AG04449 (cell line): ENCODE results near the gene BCORL1.

Source experiments
- CTCF ChIA-PET: fragments of 350-600 bp; formaldehyde crosslinking; extraction: SDS; loops from one replicate; lab custom pipeline; 2021; ENCODE audit warnings: antibody characterized with exemption; lab: Yijun Ruan, JAX
- POLR2A ChIA-PET: fragments of 400-600, 350-600 bp; formaldehyde crosslinking; extraction: SDS; loops from one replicate; lab custom pipeline; 2020; ENCODE audit warnings: antibody characterized with exemption, inconsistent platforms; lab: Yijun Ruan, JAX
- DNase-seq: peaks from one replicate; pipeline ENCODE4 v3.0.0-alpha.2; 2010; ENCODE audit warnings: low read depth, low spot score
- H3K4me3 ChIP-seq: 2 replicates; pipeline ENCODE4 v1.5.1; 2011; ENCODE audit warnings: low read depth, mild to moderate bottlenecking, control low read depth, low read length
- CTCF ChIP-seq: IDR thresholded peaks from one replicate; pipeline ENCODE4 v1.5.1; 2011; ENCODE audit warnings: mild to moderate bottlenecking, moderate library complexity, low read length, control low read depth, inconsistent platforms; ENCODE audit not compliant: insufficient read depth; ENCODE audit errors: missing control alignments

BCORL1 gene

GRCh38 chrX:129981752-129982299, 609 bp upstream of the BCORL1 start:
- DNase-seq = no peak
- no peak for TF ChIP-seq CTCF
- POLR2A ChIA-PET = no interaction called here
- peak overlapping the region; percentile 53; the same call in 1 of the 2 replicates for H3K4me3 ChIP-seq
- CTCF ChIA-PET = no interaction called here

- H3K4me3 ChIP-seq = no peak overlapping the region
- ChIA-PET POLR2A (no interaction called here), CTCF (interaction anchor here (0.7 to 1.5 kb wide), 2 partner anchors 57 to 59 kb away, joined by 3 read pairs; no protein-coding TSS in a partner anchor)
- no peak for DNase-seq
- TF ChIP-seq CTCF = no peak
These were observed 1.2 kb downstream of the BCORL1 start for GRCh38 chrX:129983575-129984110.

GRCh38 chrX:129984111-129984958, 1.9 kb downstream of the BCORL1 start:
- CTCF ChIA-PET = interaction anchor here (1.1 kb wide), 1 partner anchor 24 kb away, joined by 3 read pairs; no protein-coding TSS in a partner anchor
- peak overlapping the region; percentile 59; the same call in 1 of the 2 replicates for H3K4me3 ChIP-seq
- POLR2A ChIA-PET = no interaction called here
- TF ChIP-seq CTCF = no peak
- DNase-seq = no peak

DNA sequence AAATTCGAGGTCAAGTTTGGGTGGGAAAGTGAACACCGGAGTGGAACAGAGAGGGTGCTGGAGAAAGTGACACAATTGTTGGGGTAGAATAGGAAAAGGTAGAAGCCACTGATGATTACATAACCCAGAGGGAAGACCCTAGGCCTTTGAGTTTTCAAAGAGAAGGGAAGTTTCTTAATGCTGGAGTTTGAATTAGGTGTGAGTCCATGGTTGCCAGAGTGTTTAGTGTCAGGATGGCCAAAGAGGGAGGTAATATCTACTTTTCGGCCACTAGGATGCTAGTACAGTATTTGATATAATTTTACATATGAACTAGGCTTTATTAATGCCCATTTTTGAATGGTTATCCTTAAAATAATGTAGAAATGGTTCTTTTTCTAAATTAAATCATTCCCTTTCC, 5.4 kb downstream of the BCORL1 start:
- DNase-seq = no peak
- ChIA-PET CTCF (interaction anchor here (0.6 to 0.9 kb wide), 2 partner anchors 40 to 118 kb away, joined by 3 to 4 read pairs; no protein-coding TSS in a partner anchor), POLR2A (no interaction called here)
- TF ChIP-seq CTCF = no peak
- no peak overlapping the region for H3K4me3 ChIP-seq

DNA sequence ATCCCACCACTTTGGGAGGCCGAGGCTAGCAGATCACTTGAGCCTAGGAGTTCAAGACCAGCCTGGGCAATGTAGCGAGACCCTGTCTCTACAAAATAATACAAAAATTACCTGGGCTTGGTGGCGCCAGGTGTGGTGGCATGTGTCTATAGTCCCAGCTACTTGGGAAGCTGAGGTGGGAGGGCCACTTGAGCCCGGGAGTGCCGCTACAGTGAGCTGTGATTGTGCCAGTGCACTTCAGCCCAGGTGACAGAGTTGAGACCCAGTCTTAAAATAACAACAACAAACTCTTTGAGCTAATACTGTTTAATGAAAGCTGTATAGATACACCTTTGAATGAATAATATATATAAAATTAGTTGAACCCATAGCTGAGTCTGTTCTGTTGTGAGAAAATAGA, 9.7 kb downstream of the BCORL1 start:
- ChIA-PET CTCF (no interaction called here), POLR2A (no interaction called here)
- no peak for TF ChIP-seq CTCF
- no peak overlapping the region for H3K4me3 ChIP-seq
- DNase-seq = no peak

DNA sequence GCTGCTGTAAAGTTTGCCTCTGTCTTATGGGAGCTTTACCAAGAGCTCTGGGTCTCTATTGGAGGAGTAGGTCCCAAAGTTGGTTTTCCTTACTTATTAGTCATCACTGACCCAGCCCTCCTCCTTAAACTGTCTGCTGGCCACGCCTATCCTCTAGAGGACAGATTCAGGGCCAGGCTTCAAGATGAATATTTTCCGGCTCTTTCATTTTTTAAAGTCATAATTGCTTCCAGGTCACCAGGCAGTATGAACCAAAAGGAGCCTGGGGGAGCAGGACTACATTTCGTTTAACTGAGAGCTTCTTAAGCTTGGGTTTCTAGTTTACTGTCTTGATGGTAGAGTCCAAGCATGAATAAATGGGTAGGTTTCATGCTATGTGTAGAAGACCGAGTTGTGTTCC, 13.7 kb downstream of the BCORL1 start:
- TF ChIP-seq CTCF = no peak
- ChIA-PET CTCF (interaction anchor here (1.0 to 1.9 kb wide), 2 partner anchors 32 to 70 kb away, joined by 3 to 5 read pairs; no protein-coding TSS in a partner anchor), POLR2A (no interaction called here)
- H3K4me3 ChIP-seq = no peak overlapping the region
- peak; percentile 12 for DNase-seq
